Measurements from ENCODE around the gene CD6.

- TF ChIP-seq, protein P1, sequence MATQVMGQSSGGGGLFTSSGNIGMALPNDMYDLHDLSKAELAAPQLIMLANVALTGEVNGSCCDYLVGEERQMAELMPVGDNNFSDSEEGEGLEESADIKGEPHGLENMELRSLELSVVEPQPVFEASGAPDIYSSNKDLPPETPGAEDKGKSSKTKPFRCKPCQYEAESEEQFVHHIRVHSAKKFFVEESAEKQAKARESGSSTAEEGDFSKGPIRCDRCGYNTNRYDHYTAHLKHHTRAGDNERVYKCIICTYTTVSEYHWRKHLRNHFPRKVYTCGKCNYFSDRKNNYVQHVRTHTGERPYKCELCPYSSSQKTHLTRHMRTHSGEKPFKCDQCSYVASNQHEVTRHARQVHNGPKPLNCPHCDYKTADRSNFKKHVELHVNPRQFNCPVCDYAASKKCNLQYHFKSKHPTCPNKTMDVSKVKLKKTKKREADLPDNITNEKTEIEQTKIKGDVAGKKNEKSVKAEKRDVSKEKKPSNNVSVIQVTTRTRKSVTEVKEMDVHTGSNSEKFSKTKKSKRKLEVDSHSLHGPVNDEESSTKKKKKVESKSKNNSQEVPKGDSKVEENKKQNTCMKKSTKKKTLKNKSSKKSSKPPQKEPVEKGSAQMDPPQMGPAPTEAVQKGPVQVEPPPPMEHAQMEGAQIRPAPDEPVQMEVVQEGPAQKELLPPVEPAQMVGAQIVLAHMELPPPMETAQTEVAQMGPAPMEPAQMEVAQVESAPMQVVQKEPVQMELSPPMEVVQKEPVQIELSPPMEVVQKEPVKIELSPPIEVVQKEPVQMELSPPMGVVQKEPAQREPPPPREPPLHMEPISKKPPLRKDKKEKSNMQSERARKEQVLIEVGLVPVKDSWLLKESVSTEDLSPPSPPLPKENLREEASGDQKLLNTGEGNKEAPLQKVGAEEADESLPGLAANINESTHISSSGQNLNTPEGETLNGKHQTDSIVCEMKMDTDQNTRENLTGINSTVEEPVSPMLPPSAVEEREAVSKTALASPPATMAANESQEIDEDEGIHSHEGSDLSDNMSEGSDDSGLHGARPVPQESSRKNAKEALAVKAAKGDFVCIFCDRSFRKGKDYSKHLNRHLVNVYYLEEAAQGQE (IDR thresholded peaks at IDR 0.05; ENCODE audit: low read depth) = no peak
- TF ChIP-seq CTCF (IDR thresholded peaks at IDR 0.05 in 2 of 3, conservative IDR thresholded peaks at IDR 0.05 in 1 of 3; ENCODE audit: borderline replicate concordance in 1 of 3, insufficient read depth in 1 of 3, low read depth in 2 of 3, low read length in 2 of 3) (no peak), EZH2phosphoT487 (IDR thresholded peaks at IDR 0.05; ENCODE audit: borderline replicate concordance) (no peak)
Measured at GRCh38 chr11:60991457-60991856, 20.0 kb downstream of the CD6 start.

Measured in HCT116 (cell line).